Measurements from ENCODE around the gene DDX39B. TPM values are rescaled to one million over a fixed set of nuclear protein-coding genes. Genes with fewer than 3 reads are reported as not detected.
"Not testable (repeated sequence)": the region's sequence is repeated elsewhere in the genome, so short reads cannot be mapped to it uniquely, and the experiment has no call there.

The DDX39B gene
- total RNA-seq, 1 experiment from 2014 or later, result 565 TPM

DNA sequence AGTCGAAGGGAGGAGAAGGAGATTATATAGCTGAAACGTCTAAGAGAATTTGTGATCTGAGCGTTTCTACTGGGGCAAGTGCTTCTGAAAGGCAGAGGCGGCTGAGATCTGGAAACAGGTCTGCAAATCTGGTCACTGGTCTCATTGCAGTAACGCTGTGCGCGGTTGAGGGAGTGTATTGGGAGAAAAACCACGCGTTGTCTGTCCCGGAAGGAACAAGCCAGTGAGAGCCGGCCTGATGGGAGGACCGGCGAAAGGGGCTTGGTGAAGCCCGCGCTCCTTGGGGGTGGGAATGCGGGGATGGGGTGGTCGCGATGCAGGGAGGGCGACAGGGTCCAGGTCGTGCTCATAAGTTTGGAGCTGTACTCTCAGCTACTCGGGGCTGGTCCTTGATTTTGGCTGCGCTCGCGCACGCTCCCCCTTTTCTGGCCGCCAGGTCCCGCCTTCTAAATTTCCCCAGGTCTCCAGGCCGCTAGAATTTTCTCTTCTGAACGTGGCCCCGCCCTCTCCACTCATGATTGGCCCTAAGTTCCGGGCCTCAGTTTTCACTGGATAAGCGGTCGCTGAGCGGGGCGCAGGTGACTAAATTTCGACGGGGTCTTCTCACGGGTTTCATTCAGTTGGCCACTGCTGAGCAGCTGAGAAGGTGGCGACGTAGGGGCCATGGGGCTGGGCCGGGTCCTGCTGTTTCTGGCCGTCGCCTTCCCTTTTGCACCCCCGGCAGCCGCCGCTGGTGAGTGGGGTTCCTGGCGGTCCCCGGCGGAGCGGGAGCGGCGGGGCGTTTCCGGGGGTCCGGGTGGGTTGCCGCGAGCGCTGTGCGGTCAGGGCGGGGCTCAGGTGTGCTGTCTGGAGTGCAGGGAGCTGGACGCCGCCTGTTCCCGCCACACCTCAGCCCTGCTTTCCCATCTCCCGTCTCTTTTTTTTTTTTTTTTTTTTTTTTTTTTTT lies 44.0 kb downstream of the DDX39B start, which contains the start of gene MICB:
Gene MICB (plus strand): TSS at position 615 of the 946 bp plus-strand sequence. CDS start 49 bp downstream, at position 664.
- CTCF ChIA-PET, result interaction anchor here (0.6 to 1.8 kb wide), 5 partner anchors 45 to 446 kb away, joined by 3 to 10 read pairs (median 6); partner anchors contain the start of gene ATP6V1G2
- Mint-ChIP-seq H3K4me1 (ENCODE audit: insufficient read depth, unreplicated experiment) (peaks cover 45% of the 10 kb centered on the region), H3K27me3 (ENCODE audit: insufficient read depth, unreplicated experiment) (no peaks in the 10 kb centered on the region), H3K9me3 (ENCODE audit: unreplicated experiment) (no peaks in the 10 kb centered on the region), H3K27ac (ENCODE audit: low read depth, unreplicated experiment) (peak within 1 kb of the TSS; percentile 70), H3K36me3 (ENCODE audit: insufficient read depth, unreplicated experiment) (peaks cover 5% of the 10 kb centered on the region), H3K4me3 (ENCODE audit: unreplicated experiment) (peak within 1 kb of the TSS; percentile 78)
- intact Hi-C loops (cut with micrococcal nuclease), result loop anchor here (1.0 kb wide), 1 partner anchor 43 kb away; no protein-coding TSS in a partner anchor
- peak; percentile 92 for DNase-seq (ENCODE audit: unreplicated experiment)
- no TSS peak for BruUV-seq (replicated peaks)
- TF ChIP-seq, protein P1, sequence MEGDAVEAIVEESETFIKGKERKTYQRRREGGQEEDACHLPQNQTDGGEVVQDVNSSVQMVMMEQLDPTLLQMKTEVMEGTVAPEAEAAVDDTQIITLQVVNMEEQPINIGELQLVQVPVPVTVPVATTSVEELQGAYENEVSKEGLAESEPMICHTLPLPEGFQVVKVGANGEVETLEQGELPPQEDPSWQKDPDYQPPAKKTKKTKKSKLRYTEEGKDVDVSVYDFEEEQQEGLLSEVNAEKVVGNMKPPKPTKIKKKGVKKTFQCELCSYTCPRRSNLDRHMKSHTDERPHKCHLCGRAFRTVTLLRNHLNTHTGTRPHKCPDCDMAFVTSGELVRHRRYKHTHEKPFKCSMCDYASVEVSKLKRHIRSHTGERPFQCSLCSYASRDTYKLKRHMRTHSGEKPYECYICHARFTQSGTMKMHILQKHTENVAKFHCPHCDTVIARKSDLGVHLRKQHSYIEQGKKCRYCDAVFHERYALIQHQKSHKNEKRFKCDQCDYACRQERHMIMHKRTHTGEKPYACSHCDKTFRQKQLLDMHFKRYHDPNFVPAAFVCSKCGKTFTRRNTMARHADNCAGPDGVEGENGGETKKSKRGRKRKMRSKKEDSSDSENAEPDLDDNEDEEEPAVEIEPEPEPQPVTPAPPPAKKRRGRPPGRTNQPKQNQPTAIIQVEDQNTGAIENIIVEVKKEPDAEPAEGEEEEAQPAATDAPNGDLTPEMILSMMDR (IDR thresholded peaks at IDR 0.05; ENCODE audit: unreplicated experiment), result no peak
- POLR2A ChIA-PET, result interaction anchor here (0.6 to 7.6 kb wide), 15 partner anchors 16 to 961 kb away, joined by 3 to 173 read pairs (median 3); partner anchors contain the start of genes DDX39B, EHMT2, GPANK1 and MICA

DNA sequence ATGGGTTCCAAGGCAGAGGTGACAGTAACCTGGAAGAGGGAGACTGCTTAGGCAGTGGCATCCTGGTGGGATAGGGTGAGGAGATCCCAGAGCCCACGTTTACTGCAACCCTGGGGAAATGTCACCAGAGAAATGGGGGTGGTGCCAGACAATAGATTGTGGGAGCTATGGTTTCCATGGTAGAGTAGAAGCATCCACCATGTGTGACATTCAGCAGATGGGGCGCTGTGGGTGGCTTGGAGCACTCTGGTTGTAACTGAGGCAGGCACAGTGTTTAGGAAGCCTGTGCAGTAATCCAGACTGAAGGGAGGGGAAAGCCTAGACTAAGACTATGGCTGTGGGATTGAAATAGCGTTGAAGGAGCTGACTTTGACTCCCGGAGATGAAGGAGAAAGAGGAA lies 45.0 kb downstream of the DDX39B start:
- peak overlapping the region; percentile 70 for H3K27ac Mint-ChIP-seq (ENCODE audit: low read depth, unreplicated experiment)
- H3K9me3 Mint-ChIP-seq (ENCODE audit: unreplicated experiment); H3K36me3 Mint-ChIP-seq (ENCODE audit: insufficient read depth, unreplicated experiment); H3K27me3 Mint-ChIP-seq (ENCODE audit: insufficient read depth, unreplicated experiment); intact Hi-C loops (cut with micrococcal nuclease); BruUV-seq (replicated peaks); DNase-seq (ENCODE audit: unreplicated experiment): not testable (repeated sequence)
- H3K4me3 Mint-ChIP-seq (ENCODE audit: unreplicated experiment), result peak overlapping the region; percentile 78
- CTCF ChIA-PET, result interaction anchor here (0.6 to 1.8 kb wide), 6 partner anchors 46 to 302 kb away, joined by 3 to 10 read pairs (median 4); partner anchors contain the start of gene ATP6V1G2
- H3K4me1 Mint-ChIP-seq (ENCODE audit: insufficient read depth, unreplicated experiment), result peaks cover 45% of the 10 kb centered on the region
- POLR2A ChIA-PET, result interaction anchor here (0.6 to 7.6 kb wide), 11 partner anchors 21 to 1983 kb away, joined by 3 to 173 read pairs (median 4); partner anchors contain the start of genes DDX39B, GPANK1 and MICA

DNA sequence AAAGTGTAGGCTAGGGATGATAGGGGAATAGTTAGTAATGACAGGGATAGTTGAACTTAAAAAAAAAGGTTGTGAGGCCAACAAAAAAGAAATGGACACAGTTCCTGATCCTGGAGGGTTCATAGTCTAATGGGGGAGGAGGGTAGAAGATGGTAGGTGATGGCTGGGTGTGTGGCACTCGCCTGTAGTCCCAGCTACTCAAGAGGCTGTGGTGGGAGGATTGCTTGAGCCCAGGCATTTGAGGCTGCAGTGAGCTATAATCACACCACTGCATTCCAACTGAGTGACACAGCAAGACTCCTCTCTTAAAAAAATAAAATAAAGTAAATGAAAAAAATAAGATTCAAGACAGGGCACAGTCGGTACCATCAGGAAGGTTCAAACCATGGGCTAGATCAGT lies 46.2 kb downstream of the DDX39B start:
- Mint-ChIP-seq H3K9me3 (ENCODE audit: unreplicated experiment) (no peaks in the 10 kb centered on the region), H3K27me3 (ENCODE audit: insufficient read depth, unreplicated experiment) (no peaks in the 10 kb centered on the region), H3K27ac (ENCODE audit: low read depth, unreplicated experiment) (peak overlapping the region; percentile 37), H3K36me3 (ENCODE audit: insufficient read depth, unreplicated experiment) (peaks cover 5% of the 10 kb centered on the region), H3K4me3 (ENCODE audit: unreplicated experiment) (peak overlapping the region; percentile 64), H3K4me1 (ENCODE audit: insufficient read depth, unreplicated experiment) (peaks cover 45% of the 10 kb centered on the region)
- ChIA-PET POLR2A (interaction anchor here (0.7 to 7.6 kb wide), 10 partner anchors 21 to 157 kb away, joined by 3 to 173 read pairs (median 7); partner anchors contain the start of genes ATP6V1G2, BAG6, DDX39B and MCCD1), CTCF (interaction anchor here (0.6 to 2.6 kb wide), 8 partner anchors 45 to 457 kb away, joined by 3 to 17 read pairs (median 4); partner anchors contain the start of genes ATP6V1G2 and DDX39B)
- TF ChIP-seq, protein P1 (IDR thresholded peaks at IDR 0.05; ENCODE audit: unreplicated experiment), result no peak
- intact Hi-C loops (cut with micrococcal nuclease), result no loop called here
- BruUV-seq (replicated peaks), result TSS peak; percentile 24
- DNase-seq (ENCODE audit: unreplicated experiment), result peak; percentile 47

DNA sequence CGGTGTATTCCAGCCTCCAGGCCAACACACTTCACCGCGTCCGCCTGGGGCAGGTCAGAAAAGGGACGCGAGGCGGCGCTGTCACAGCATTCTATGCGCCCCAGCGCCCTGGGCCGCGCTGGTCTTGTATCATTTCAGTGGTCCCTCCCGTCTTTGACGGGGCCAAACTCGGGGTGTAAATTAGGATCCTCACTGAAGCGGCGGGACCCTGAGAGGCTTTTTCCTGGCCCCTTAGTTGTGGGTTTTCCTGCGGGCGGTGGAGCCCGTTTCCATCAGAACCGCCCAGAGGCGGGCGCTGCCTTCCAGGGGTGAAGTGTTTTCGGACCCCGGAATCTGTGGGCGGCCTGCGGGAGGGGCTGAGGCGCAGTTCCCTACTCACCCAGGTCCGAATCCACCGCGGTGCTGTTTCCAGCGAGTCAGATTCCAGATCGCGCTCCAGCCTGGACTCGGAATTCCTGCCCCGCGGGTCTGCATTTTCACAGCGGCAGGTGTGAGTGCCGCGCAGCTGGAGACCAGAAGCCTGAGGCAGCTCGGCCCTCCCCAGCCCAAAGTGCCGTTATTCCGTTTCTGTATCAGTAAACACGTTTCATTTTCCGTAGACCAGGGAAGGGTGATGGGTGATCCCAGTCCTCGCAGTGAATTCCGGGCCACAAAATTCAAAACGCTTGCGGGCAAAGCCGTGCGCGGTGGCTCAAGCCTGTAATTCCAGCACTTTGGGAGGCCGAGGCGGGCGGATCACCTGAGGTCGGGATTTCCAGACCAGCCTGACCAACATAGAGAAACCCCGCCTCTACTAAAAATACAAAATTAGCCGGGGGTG lies 47.7 kb downstream of the DDX39B start:
- no TSS peak for BruUV-seq (replicated peaks)

DNA sequence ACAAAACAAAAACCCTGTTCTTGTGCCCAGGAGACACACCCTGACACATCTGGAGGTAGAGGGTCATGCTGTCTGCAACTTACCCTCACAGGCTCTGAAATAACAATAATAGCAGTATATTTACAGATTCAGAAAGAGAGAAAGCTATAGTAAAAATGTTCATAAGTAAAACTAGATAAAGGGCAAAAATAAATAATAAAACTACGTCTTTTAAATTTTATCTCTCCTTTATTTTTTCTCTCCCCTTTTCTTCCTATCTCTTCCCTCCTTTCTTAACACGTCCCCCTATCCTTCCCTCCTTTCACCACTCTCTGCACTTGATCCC lies 48.3 kb downstream of the DDX39B start:
- H3K9me3 Mint-ChIP-seq (ENCODE audit: unreplicated experiment); DNase-seq (ENCODE audit: unreplicated experiment); BruUV-seq (replicated peaks); H3K27me3 Mint-ChIP-seq (ENCODE audit: insufficient read depth, unreplicated experiment); H3K36me3 Mint-ChIP-seq (ENCODE audit: insufficient read depth, unreplicated experiment): not testable (repeated sequence)
- peak overlapping the region; percentile 64 for H3K4me3 Mint-ChIP-seq (ENCODE audit: unreplicated experiment)
- H3K4me1 Mint-ChIP-seq (ENCODE audit: insufficient read depth, unreplicated experiment), result peaks cover 31% of the 10 kb centered on the region
- intact Hi-C loops (cut with micrococcal nuclease), result loop anchor here (1.0 to 2.0 kb wide), 2 partner anchors 93 to 105 kb away; no protein-coding TSS in a partner anchor
- ChIA-PET POLR2A (interaction anchor here (0.5 to 7.6 kb wide), 8 partner anchors 10 to 105 kb away, joined by 3 to 173 read pairs (median 4); partner anchors contain the start of genes DDX39B and MCCD1), CTCF (interaction anchor here (0.5 to 2.6 kb wide), 10 partner anchors 10 to 291 kb away, joined by 3 to 17 read pairs (median 4); partner anchors contain the start of gene DDX39B)
- peak overlapping the region; percentile 37 for H3K27ac Mint-ChIP-seq (ENCODE audit: low read depth, unreplicated experiment)

More for the DNA sequence above, 47.7 kb downstream of the DDX39B start:
- DNase-seq (ENCODE audit: unreplicated experiment), result peak; percentile 86
- peak overlapping the region; percentile 64 for H3K4me3 Mint-ChIP-seq (ENCODE audit: unreplicated experiment)
- peak overlapping the region; percentile 37 for H3K27ac Mint-ChIP-seq (ENCODE audit: low read depth, unreplicated experiment)
- peaks cover 5% of the 10 kb centered on the region for H3K36me3 Mint-ChIP-seq (ENCODE audit: insufficient read depth, unreplicated experiment)
- no peaks in the 10 kb centered on the region for H3K9me3 Mint-ChIP-seq (ENCODE audit: unreplicated experiment)
- TF ChIP-seq, protein P1 (IDR thresholded peaks at IDR 0.05; ENCODE audit: unreplicated experiment), result peak; percentile 81
- ChIA-PET CTCF (interaction anchor here (0.6 to 2.6 kb wide), 14 partner anchors 10 to 161 kb away, joined by 3 to 17 read pairs (median 4); partner anchors contain the start of gene DDX39B), POLR2A (interaction anchor here (0.9 to 7.6 kb wide), 10 partner anchors 11 to 167 kb away, joined by 3 to 173 read pairs (median 6); partner anchors contain the start of genes ATP6V1G2, BAG6, C6orf47 and DDX39B)
- no peaks in the 10 kb centered on the region for H3K27me3 Mint-ChIP-seq (ENCODE audit: insufficient read depth, unreplicated experiment)
- intact Hi-C loops (cut with micrococcal nuclease), result loop anchor here (1.0 to 2.0 kb wide), 4 partner anchors 47 to 104 kb away; partner anchors contain the start of gene ATP6V1G2
- peaks cover 36% of the 10 kb centered on the region for H3K4me1 Mint-ChIP-seq (ENCODE audit: insufficient read depth, unreplicated experiment)

Data from MCF 10A (cell line).